Measurements from ENCODE around the gene GRXCR2. TPM values are rescaled to one million over a fixed set of nuclear protein-coding genes. Genes with fewer than 3 reads are reported as not detected.

GRXCR2 gene
- total RNA-seq, 1 donor, result not detected

DNA sequence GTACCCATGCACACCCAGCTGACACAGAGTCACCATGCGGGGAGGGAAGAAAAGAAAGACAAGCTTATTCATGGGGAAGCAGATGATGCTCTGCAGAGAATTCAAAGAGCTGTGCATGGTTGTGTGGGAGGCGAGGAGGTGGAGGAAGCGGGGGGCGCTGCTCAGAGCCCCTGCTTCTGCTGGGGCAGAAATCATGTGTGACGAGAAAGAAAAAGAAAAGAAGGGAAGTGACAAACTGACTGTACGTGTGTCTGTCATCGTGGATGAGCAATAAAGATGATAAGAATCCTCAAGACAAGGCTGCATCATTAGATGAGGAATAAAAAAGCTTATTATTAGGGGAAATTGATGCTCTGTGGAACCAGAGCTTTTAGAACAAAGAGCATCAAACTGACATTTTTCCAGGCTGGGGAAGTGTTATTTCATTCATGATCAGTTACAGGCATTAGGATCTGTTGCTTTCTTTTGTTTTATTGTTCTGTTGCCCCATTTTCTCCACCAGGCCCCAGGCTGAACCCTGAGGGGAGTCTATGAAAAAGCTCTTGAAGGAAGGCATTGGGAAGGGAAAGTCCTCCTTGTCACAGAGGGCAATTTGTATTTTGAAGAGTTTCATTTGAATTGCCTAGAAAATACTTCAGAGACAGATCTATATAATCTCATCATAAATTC lies 43.3 kb upstream of the GRXCR2 start:
- H3K4me3 ChIP-seq (ENCODE audit: low read depth, low read length), result no peak overlapping the region
- TF ChIP-seq, protein P1, sequence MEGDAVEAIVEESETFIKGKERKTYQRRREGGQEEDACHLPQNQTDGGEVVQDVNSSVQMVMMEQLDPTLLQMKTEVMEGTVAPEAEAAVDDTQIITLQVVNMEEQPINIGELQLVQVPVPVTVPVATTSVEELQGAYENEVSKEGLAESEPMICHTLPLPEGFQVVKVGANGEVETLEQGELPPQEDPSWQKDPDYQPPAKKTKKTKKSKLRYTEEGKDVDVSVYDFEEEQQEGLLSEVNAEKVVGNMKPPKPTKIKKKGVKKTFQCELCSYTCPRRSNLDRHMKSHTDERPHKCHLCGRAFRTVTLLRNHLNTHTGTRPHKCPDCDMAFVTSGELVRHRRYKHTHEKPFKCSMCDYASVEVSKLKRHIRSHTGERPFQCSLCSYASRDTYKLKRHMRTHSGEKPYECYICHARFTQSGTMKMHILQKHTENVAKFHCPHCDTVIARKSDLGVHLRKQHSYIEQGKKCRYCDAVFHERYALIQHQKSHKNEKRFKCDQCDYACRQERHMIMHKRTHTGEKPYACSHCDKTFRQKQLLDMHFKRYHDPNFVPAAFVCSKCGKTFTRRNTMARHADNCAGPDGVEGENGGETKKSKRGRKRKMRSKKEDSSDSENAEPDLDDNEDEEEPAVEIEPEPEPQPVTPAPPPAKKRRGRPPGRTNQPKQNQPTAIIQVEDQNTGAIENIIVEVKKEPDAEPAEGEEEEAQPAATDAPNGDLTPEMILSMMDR (IDR thresholded peaks at IDR 0.05; ENCODE audit: insufficient read depth, low read depth, low read length), result no peak
- DNase-seq (ENCODE audit: low read depth), result no peak

DNA sequence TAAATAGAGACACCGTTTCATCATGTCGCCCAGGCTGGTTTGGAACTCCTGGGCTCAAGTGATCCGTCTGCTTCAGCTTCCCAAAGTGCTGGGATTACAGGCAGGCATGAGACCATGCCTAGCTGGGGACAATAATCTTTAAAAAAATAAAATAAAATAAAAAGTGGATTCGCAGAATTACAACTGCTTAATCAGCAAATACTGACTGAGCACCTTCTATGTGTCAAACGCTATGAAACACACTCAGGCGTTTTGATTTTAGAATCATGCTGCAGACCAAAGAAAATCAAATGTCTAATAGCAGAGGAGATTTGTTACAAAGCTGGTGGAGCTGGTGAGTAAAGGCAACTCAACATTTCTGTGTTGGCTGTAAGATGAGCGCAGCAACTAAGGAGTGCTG lies 40.9 kb upstream of the GRXCR2 start:
- TF ChIP-seq, protein P1 (IDR thresholded peaks at IDR 0.05; ENCODE audit: insufficient read depth, low read depth, low read length), result no peak
- H3K4me3 ChIP-seq (ENCODE audit: low read depth, low read length), result no peak overlapping the region
- no peak for DNase-seq (ENCODE audit: low read depth)

DNA sequence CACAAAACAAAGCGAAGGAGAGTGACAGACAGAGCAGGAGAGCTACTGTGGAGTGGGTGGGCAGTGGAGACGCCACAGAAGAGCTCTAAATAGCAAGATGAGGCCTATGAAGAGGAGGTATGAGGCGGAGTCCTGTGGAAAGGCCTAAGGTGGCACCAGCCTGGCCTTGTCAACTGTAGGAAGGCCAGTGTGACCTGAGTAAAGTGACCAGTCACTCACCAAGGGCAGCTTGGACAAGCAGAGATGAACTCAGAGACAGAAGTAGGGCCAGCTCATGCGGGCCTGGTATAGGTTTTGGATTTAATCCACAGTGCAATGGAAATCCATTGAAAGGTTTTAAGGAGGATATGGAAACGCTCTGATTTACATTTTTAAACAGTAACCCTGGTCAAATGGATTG lies 39.8 kb upstream of the GRXCR2 start:
- H3K4me3 ChIP-seq (ENCODE audit: low read depth, low read length), result no peak overlapping the region
- TF ChIP-seq, protein P1 (IDR thresholded peaks at IDR 0.05; ENCODE audit: insufficient read depth, low read depth, low read length), result no peak
- DNase-seq (ENCODE audit: low read depth), result no peak

DNA sequence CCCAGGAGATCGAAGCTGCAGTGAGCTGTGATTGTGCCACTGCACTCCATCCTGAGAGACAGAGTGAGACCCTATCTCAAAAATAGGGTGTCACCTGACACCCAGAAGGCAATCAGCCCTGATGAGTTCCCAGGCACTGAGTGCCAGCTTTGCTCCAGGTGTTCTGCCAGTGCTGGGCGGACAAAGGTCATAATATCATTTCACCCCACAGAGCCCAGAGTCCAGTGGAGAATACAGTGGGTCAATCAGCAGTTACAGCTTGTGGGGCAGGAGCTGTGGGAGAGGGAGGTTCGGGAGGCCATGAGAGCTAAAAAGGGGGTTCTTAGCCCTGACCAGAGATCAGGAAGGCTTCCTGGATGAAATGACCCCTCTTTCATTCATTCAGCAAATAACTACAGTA lies 39.2 kb upstream of the GRXCR2 start:
- DNase-seq (ENCODE audit: low read depth), result no peak
- TF ChIP-seq, protein P1 (IDR thresholded peaks at IDR 0.05; ENCODE audit: insufficient read depth, low read depth, low read length), result no peak

DNA sequence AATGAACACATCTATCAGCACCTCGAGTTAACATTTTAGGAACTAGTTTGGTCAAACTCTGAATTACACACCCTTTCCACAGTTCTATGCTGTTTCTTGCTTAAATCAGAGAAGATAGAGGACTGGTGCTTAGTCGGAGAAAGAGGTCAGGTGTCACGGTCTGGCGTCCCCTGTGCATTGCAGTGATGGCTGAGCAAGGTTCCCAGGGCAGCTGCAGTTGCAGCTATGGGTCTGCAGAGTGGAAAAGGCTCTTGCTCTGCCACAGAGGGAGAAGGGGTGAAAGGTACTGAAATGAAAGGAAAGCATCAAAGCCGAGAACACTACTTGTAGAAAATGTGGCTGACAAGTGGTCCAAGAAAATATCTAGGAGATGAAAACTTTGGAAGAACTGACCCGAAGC lies 38.4 kb upstream of the GRXCR2 start:
- no peak overlapping the region for H3K4me3 ChIP-seq (ENCODE audit: low read depth, low read length)
- TF ChIP-seq, protein P1 (IDR thresholded peaks at IDR 0.05; ENCODE audit: insufficient read depth, low read depth, low read length), result no peak
- DNase-seq (ENCODE audit: low read depth), result no peak

More for the DNA sequence above, 39.2 kb upstream of the GRXCR2 start:
- no peak overlapping the region for H3K4me3 ChIP-seq (ENCODE audit: low read depth, low read length)

DNA sequence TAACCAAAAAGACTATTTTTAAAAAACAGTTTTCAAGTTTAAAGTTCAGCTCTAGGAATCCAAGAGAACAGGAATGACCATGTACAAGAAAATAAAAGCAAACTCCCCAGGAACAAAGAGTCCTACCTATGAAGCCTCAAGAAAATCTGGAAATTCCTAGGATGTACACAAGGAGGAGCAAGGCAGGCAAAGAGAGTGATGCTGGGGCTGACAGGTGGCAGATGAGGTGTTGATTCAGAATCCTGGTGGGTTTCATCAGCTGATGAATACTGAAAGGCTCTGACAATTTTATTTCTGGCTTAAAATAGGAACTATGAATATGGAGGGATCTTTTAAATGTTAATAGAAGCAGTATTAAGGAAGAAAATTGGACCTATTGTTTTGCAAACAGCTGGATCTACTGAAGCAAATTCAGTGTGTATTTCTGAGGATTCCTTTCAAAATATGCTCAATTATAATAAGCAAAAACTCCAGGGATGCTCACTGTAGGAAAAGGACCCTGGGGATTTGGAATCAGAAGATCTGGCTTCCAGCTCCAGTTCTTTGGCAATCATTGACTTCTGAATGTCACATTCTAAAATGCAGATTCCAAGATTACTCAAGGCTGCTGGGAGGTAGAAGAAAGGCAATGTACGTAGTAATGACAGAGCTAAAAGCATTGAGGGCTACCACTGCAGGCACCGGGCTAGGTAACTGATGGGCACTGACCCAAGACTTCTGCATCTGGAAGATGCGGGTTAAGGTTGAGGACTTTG lies 35.6 kb upstream of the GRXCR2 start:
- no peak for DNase-seq (ENCODE audit: low read depth)
- TF ChIP-seq, protein P1 (IDR thresholded peaks at IDR 0.05; ENCODE audit: insufficient read depth, low read depth, low read length), result peak; percentile 36
- H3K4me3 ChIP-seq (ENCODE audit: low read depth, low read length), result no peak overlapping the region
